HG03571 (cell line): ENCODE results near the gene CSNK1E.
"Not testable (repeated sequence)": the region's sequence is repeated elsewhere in the genome, so short reads cannot be mapped to it uniquely, and the experiment has no call there.

Experiments
- ATAC-seq: cut with Tn5 transposase; IDR thresholded peaks from one replicate; pipeline ENCODE4 v1.9.1; 2021; ENCODE audit not compliant: unreplicated experiment

The CSNK1E gene

DNA sequence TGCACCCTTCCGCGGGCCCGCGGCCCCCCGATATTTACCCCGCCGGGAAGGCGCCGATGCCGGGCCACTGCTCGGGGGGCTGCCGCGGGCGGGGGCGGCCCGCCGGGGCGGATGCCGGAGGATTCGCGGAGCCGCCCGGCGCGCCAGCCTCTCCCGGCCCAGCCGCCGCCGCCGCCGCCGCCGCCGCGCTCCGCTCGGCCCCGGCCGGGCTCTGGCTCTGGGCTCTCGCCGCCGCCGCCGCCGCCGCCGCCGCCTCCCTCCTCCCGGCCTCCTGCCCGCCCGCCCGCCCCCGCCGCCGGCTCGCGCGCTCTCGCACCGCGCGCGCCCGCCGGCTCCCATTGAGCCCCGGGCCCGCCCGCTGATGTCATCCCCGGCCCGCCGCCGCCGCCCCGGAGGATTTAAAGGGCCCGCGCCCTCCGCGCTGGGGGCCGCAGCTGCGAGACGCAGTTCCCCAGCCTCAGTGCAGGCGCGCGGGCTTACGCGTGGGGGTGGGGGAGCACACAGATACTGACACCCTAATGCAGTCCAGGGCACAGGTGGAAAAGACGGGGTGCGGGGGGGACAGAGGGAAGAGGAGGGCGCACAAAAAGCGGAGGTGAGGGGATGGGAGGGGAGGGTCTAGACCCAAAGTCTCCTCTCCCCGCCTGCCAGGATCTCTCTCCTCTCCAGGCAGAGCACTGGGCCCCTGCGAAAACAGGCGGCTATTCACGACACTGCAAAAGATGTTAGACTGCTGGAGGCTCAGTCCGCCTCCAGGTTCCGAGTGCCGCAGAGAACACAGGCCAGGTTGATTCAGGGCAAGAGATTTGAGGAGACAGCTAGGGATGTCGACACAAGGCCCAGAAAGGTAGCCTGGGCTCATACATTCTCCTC, at the start of gene CSNK1E:
CSNK1E (minus strand) TSS at position 312 of the 873 bp plus-strand sequence. CDS start 3,276 bp downstream, outside the sequence.
- ATAC-seq = no peak

DNA sequence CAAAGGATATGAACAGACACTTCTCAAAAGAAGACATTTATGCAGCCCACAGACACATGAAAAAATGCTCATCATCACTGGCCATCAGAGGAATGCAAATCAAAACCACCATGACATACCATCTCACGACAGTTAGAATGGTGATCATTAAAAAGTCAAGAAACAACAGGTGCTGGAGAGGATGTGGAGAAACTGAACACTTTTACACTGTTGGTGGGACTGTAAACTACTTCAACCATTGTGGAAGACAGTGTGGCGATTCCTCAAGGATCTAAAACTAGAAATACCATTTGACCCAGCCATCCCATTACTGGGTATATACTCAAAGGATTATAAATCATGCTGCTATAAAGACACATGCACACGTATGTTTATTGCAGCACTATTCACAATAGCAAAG, 48.6 kb upstream of the CSNK1E start:
- ATAC-seq = not testable (repeated sequence)

DNA sequence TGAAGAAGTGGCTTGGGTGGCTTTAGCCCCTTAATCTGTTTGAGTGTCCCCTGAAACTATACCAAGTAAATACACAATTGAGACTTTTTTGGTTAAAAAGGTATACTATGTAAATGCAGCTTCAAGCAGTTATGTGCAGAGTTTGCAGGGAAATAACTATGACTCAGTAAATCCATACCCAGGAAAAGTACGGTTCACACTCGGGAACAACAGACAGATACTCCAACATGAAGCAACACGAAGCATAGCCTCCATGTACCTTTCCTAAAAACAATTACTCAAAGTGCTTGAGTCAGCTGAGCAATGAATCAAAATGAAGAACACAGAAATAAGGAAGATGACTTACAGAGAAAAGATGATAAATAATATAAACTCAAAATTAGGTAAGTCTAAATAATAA, 47.9 kb upstream of the CSNK1E start:
- not testable (repeated sequence) for ATAC-seq

DNA sequence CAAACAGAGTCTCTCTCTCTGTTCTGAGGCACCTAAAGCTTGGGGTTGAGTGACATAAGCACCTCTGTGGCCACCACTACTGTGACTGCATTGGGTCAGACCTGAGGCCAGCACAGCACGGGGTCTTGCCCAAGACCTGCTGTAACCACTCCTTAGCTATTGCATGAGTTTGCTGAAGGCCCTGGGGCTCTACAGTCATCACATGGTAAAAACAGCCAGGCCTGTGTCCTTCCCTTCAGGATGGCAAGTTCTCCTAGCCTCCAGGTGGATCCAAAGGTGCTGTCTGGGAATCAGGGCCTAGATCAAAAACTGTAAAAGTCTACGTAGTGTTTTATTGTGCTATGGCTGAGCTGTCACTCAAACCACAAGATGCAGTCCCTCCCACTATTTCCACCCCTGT, 43.3 kb upstream of the CSNK1E start:
- ATAC-seq = not testable (repeated sequence)

DNA sequence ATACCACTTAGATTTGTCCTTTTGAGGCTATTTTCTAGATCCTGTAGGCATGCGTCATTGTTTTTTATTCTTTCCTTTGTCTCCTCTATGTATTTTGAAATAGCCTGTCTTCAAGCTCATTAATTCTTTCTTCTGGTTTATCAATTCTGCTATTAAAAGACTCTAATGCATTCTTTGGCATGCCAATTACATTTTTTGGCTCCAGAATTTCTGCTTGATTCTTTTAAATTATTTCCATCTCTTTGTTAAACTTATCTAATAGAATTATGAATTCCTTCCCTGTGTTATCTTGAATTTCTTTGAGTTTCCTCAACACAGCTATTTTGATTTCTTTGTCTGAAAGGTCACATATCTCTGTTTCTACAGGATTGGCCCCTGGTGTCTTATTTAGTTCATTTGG, 42.6 kb upstream of the CSNK1E start:
- ATAC-seq = not testable (repeated sequence)

DNA sequence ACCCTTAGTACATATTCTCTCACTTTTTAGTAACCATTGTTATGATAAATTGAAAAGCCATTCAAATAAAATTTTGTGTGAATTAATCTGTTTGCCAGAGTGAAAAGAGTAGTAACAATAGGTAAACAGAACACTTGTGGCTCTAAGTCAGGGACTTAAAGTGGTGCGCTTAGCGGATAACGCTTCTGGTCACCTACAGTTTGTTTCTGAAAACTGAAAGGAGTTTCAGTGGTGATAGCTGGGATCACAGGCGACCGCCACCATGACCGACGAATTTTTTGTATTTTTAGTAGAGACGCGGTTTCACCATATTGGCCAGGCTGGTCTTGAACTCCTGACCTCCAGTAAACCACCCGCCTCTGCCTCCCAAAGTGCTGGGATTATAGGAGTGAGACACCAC, 40.7 kb upstream of the CSNK1E start:
- ATAC-seq = not testable (repeated sequence)

DNA sequence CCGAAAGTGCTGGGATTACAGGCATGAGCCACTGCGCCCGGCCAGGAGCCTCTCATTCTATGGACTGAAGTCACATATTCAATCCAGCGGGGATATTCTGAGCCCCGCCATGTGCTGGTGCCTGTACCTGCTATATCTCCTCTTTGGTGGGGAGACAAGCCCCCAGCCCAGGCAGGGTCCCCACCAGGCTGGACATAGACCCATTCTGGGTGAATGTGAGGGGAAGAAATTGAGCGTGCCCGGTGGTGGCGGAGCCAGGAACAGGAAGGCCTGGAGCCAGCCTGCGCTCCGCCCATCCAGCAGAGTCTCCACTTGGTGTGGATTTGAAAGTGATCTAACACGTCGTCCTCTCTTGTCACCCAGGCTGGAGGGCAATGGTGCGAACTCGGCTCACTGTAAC, 38.0 kb upstream of the CSNK1E start:
- no peak for ATAC-seq

DNA sequence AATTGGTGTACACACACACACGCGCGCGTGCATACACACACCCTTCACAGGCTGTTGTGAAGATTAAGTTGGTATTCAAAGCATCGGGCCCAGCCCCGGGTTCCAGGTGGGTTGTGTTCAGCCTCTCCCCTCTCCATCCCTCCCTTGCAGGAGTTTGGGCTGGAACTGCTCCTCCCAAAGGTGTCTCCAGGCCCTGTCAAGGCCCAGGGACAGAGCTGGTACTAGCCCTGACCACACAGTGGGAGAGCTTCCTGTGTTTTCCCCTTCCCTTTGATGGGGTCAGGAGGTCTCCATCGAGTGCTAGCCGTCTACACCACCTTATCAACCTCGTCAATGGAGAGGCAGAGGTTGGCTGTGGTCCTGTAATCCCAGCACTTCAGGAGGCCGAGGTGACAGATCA, 36.5 kb upstream of the CSNK1E start:
- no peak for ATAC-seq

DNA sequence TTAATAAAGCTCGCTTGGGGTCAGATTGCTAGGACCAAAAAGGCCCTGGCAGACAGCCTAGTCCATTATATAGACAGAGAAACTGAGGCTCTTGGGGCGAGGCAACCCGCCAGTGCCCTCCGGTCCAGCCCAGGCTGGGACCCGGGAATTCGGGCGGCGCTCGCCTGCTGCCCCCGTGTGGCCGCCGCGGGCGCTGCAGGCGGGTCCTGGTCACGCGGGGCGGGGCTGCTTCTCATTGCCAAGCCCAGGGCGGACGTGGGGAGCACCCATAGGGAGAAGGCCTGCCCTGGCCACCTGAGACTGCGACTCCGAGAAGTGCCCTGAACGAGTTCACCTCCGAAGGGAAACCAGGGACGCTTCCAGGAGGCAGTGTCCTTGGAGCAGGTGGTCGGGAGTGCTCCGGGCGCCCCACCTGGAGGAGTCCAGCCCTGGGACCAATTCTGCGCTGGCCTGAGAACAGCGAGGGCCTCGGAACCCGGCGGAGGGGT, 36.0 kb upstream of the CSNK1E start:
- no peak for ATAC-seq

DNA sequence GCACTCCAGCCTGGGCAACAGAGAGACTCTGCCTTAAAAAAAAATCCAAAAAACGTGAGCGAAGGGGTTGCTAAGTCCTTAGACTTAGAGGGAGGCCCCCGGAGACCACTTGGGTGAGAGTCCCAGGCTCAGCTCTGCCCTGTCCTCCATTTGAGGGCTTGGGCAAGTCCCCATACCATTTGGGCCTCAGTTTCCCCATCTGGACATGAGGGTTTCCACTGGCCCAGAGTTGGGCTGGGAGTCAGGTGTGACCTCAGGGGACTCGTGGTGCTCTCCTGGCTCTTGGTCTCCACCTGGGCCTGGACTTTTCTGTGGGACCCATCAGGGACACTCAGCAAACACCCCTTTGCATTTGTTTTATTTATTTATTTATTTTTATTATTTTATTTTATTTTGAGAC, 35.2 kb upstream of the CSNK1E start:
- ATAC-seq = no peak

DNA sequence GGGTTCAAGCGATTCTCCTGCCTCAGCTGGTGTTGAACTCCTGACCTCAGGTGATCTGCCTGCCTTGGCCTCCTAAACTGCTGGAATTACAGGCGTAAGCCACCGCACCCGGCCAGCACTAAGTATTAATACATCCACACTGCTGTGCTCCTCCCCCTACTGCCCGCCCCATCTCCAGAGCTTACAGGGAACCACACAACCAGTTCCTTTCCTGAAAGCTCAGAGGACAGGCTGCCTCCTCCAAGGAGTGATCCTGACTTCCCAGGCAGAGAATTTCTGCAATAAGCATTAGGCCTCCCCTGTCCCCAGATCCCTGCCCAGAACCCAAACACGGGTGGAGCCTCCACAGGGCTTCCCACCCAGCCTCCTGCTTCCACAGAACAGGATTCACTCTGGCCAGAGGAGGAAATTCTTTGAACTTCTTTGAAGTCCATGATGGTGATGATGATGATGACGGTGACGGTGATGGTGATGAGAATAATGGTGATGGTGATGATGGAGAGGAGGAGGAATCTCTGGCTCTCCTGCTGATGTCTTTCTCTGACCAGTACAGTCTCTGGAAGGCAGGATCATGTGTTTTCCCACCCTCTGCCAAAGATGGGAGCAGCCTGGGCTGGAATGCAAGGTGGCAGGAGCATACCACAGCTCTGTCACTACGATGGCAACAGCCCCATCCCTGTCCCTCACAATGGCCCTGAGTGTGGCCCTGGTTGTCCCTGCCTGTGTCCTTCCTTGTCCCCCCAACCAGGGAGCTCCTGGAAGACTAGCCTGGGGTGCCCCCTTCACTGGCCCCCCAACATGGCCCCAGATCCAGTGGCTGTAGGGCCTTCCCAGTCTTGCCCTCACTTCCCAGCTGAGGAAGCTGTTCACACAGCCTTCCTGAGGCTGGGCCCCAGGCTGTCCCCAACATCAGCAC, 33.5 kb upstream of the CSNK1E start:
- no peak for ATAC-seq

DNA sequence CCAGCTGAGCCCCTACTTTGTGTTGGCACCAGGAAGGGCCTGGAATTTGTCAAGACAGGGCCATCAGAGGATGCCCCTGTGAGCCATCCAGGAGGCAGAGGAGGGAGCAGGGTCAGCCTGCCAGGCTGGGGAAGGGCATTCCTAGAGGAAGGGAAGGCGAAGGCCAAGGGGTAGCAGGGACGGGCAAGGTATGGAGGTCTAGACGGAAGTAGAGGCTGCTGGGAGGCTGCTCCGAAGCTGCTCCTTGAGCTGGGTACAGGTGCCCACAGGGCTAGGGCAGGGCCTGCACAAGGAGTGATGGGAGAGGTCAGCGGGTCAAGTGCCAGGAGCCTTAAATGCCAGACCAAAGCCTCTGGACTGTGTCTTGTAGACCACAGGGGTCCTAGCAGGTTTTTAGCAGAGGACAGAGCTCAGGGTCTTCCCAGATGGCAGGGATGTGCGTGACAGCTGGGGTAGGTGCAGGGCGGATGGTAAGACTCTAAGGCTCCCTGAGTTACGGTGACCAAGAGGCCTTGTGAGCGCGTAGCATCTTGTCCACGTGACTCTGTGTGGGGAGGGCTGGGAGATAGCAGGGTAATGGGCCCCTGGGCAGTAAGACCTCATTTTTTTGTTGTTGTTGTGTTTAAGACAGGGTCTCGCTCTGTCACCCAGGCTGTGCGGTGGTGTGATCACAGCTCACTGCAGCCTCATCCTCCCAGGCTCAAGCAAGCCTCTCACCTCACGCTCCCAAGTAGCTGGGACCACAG, 31.7 kb upstream of the CSNK1E start:
- no peak for ATAC-seq

DNA sequence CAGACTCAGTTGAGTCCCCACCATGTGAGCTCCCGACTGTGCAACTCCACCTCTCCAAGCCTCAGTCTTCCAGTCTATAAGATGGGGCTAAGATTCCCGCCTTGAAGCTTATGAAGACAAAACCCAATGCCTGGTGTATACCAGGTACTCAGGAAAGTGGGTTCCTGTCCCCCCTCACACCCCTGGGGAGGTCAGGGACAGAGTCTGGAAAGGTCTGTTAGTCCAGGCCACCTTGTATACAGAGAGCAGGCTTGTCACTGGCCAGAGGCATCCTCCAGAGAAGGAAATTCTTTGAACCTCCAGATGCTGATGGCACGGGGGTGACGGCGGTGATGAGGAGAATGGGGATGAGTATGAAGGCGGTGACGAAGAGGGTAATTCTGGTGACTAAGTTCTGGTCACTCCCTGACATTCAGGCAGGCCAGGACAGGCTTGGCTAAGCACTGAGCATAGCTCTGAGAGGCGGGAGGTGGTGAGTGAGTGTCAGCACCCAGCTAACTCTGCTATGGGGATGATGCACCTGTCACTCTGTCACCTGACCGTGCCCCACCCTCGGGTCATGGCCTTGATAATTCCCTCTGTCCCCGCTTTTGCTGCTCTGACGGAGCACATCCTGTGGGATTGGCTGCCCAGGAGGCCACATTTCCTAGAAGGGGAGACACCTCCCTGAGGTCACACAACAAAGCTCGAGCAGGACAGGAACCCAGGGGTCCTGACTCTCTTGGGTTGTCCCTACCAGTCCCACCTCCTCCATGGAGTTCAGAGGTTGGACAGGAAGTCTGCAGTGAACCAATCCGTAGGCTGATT, 30.9 kb upstream of the CSNK1E start:
- ATAC-seq = no peak

DNA sequence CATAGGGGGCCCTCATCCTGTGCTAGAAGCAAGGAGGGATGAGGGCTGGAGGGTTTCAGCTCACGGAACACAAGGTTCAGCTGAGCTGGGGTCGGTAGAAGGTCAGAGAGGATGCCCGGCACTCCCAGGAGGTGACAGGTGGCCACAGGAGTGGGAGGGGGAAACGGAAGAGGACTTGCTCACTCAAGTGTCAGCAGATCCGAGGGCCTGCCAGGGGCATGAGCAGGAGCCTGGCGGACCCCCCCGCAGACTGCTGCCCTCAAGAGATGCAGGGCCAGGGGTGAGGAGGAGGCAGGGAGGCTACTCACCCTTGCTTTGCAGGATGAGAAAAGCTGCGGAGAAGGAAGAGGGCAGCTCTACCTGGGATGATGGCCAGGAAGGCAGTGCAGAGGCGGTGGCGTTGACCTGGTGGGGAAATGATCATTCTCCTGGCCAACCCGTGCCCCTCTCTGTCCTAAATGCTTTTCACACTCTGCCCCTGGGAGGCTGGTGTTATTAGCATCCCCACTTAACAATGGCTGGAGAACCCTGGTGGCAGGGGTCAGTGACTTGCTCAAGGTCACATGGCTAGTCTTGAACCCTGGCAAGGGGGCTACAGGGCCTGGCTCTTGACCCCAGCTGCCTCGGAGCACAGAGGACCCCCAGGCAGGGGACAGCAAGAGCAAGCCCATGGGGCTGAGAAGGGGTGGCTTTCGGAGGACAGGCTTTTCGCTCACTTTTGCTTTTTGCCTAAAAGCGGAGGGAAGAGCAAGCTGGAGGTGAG, 30.1 kb upstream of the CSNK1E start:
- no peak for ATAC-seq

DNA sequence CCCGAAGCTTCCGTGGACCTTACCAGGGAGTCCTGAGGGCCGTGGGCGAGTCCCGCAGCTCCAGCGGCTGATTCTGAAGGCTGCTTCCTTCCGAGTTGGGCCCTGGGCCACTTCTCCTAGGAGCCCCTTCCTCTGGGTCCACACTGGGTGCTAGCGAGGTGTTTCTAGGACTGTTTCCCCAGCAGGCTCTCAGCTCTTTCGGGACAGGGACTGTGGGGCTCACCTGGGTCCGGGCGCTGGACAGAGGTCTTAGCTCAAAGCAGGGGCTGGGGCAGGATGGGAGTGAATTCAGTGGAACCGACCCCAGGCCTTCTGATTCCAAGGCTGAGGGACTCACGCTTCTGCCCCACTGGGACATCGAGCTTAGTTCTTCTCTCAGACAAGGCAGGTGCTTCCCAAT, 29.3 kb upstream of the CSNK1E start:
- ATAC-seq = no peak

DNA sequence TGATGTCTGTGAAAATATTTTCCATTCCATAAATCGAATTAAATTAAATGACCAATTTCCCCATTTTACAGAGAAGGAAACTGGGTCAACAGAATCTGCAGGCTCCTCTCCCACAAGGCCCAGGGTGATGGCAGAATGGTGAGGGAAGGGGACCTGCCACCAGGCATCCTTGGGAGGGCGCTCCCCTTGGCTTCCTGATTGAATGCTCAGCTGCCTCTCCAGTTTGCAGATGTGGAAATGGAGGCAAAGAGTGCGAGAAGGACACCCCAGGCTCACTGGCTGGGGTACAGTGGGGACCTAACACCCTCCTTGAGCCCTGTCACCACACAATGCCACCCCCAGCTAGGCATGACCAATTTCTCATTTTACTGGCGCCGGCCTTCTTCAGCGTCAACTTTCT, 28.5 kb upstream of the CSNK1E start:
- ATAC-seq = no peak

DNA sequence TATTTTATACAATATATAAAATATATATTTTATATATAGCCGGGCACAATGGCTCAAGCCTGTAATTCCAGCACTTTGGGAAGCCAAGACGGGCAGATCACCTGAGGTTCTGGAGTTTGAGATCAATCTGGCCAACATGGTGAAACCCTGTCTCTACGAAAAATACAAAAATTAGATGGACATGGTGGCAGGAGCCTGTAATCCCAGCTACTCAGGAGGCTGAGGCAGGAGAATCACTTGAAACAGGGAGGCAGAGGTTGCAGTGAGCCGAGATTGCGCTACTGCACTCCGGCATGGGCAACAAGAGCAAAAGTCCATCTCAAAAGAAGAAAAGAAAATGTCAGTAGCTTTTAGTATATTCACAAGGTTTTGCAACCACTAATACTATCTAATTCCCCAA, 22.7 kb upstream of the CSNK1E start:
- ATAC-seq = not testable (repeated sequence)

DNA sequence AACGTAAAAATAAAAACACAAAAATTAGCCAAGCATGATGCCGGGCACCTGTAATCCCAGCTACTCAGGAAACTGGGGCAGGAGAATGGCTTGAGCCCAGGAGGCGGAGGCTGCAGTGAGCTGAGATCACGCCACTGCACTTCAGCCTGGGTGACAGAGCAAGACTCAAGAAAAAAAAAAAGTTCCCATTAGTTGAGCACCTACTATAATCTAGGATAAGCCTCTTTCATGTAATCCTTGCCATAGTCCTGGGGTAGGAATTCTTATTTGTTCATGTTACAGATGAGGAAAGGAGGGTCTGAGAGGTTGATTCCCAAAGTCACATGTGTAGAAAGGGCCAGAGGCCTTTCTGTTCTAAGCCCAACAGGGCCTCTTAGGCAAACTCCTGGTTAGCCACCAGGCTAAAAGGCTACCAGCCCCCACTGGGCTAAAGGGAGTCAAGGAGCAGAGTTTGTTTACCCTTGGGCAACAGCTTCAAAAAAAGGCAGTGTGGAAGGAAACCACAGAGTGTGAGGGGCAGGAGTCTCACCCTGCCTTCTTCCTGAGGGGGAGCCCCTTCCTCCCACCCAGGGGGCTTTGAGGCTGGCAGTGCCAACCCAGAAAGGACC, 21.6 kb upstream of the CSNK1E start:
- ATAC-seq = no peak

DNA sequence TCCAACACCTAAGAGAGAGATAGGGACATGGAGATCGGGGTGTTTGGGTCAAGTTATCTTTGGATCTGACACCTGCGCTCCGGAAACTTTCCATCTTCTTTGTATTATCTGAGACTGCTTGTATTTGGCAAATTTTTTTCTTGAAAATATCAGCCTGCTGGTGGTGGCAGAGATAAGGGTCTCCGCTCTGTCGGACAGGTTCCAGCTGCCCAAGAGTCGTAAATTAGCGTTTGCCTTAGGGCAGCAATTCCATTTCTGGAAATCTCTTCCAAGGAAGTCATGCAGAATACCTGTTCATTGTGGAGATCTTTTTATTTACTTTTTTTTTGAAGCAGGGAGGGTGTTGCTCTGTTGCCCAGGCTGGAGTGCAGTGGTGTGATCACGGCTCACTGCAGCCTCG, 19.5 kb upstream of the CSNK1E start:
- no peak for ATAC-seq
